ENCODE results near the gene RNASEL. TPM values are rescaled to one million over a fixed set of nuclear protein-coding genes. Genes with fewer than 3 reads are reported as not detected.

Gene RNASEL
- total RNA-seq, 4 donors from 2014 or later: 6.5 to 14.5 (median 10.6) TPM

- peaks cover 0 to 27% (median 0%) of the 10 kb centered on the region in 3 donors for H3K9me3 ChIP-seq
- no peaks in the 10 kb centered on the region for H3K36me3 ChIP-seq
- H3K27me3 ChIP-seq: peaks cover 5% of the 10 kb centered on the region
- ATAC-seq: no peak
- no peaks in the 10 kb centered on the region for H3K4me1 ChIP-seq
- TF ChIP-seq CTCF (IDR thresholded peaks at IDR 0.05) (no peak), EP300 (IDR thresholded peaks at IDR 0.05) (no peak)
- no peak overlapping the region for H3K4me3 ChIP-seq
- no peak overlapping the region for H3K27ac ChIP-seq
Measured at GRCh38 chr1:182525342-182525741, 63.7 kb downstream of the RNASEL start.

Small RNAs within 50 kb of the gene (small RNA-seq; reads per million reads assigned to genes)
- 0 reads per million in 4 donors for gene RF00017

Other genes starting within 250 kb of the RNASEL start
- 1,000 to 10,000 TPM; 2,239 to 3,071 (median 2,830) TPM for gene GLUL, start 197.5 kb downstream of the RNASEL start, total RNA-seq
- gene TEDDM1, start 188.6 kb downstream of the RNASEL start, total RNA-seq: not detected
- gene RGSL1, start 139.1 kb downstream of the RNASEL start, total RNA-seq: under 1 TPM in 1 of 4 donors, not detected in 3; 0.04 TPM
- gene RGS16, start 15.1 kb upstream of the RNASEL start, total RNA-seq: 10 to 100 TPM in 1 of 4 donors, 1 to 10 TPM in 2, under 1 TPM in 1; 0.47 to 10.6 (median 2.1) TPM
- gene RGS8, start 95.3 kb upstream of the RNASEL start, total RNA-seq: not detected
- gene NPL, start 200.5 kb upstream of the RNASEL start, total RNA-seq: 10 to 100 TPM in 1 of 4 donors, 1 to 10 TPM in 3; 6.8 to 10.2 (median 7.9) TPM

Data from gastroesophageal sphincter (tissue), 4 donors.